Natural killer cell (primary cell): Measurements from ENCODE around the gene TGM2. TPM values are rescaled to one million over a fixed set of nuclear protein-coding genes. Genes with fewer than 3 reads are reported as not detected.

ENCODE experiments used
- ATAC-seq, 3 donors: fragments of 150-1000 bp in 2 of 3; fragments of 200-7000 bp in 1 of 3; cut with Tn5 transposase; 1 replicate in 1 of 3; 2 replicates in 2 of 3; pipeline ENCODE4 v1.10.0; 2021; ENCODE audit warnings: mild to moderate bottlenecking in 2 of 3, moderate library complexity in 2 of 3
- DNase-seq, 2 donors: peaks; one replicate each; pipeline versions ENCODE4 v3.0.0 to v3.0.0-alpha.2; 2013 to 2021; ENCODE audit warnings: mixed read lengths in 1 of 2
- H3K27ac ChIP-seq: one replicate; pipeline ENCODE4 v1.5.1; 2013; ENCODE audit warnings: mild to moderate bottlenecking, low read length
- H3K27me3 ChIP-seq: one replicate; pipeline ENCODE4 v1.6.1; 2013; ENCODE audit warnings: low read length; ENCODE audit not compliant: control insufficient read depth, insufficient read depth
- H3K36me3 ChIP-seq: one replicate; pipeline ENCODE4 v1.6.1; 2013; ENCODE audit warnings: low read length; ENCODE audit not compliant: control insufficient read depth, insufficient read depth
- H3K4me1 ChIP-seq: one replicate; pipeline ENCODE4 v1.6.1; 2013; ENCODE audit warnings: low read length; ENCODE audit not compliant: control insufficient read depth, insufficient read depth
- H3K4me3 ChIP-seq: one replicate; pipeline ENCODE4 v1.5.1; 2013; ENCODE audit warnings: low read length
- H3K9me3 ChIP-seq: one replicate; pipeline ENCODE4 v1.6.1; 2013; ENCODE audit warnings: low read length; ENCODE audit not compliant: control insufficient read depth, insufficient read depth
- H3K27ac Mint-ChIP-seq, 2 donors: one replicate each; pipeline ENCODE4 v1.8.0; 2022; ENCODE audit warnings: mild to moderate bottlenecking in 2 of 2, mixed read lengths in 2 of 2, moderate library complexity in 1 of 2
- H3K27me3 Mint-ChIP-seq, 2 donors: one replicate each; pipeline ENCODE4 v1.8.0; 2022; ENCODE audit warnings: low read depth in 2 of 2, mixed read lengths in 2 of 2
- H3K36me3 Mint-ChIP-seq: one replicate; pipeline ENCODE4 v1.8.0; 2022; ENCODE audit warnings: mixed read lengths
- H3K4me1 Mint-ChIP-seq, 2 donors: one replicate each; pipeline ENCODE4 v1.8.0; 2022; ENCODE audit warnings: mixed read lengths in 2 of 2
- H3K4me3 Mint-ChIP-seq: one replicate; pipeline ENCODE4 v1.8.0; 2022; ENCODE audit warnings: mild to moderate bottlenecking, moderate library complexity, mixed read lengths
- H3K9me3 Mint-ChIP-seq, 2 donors: one replicate each; pipeline ENCODE4 v1.8.0; 2022; ENCODE audit warnings: mixed read lengths in 2 of 2
- WGBS: methylation state at CpG from one replicate; pipeline ENCODE4 v1.1.7; 2013; ENCODE audit warnings: missing lambda C conversion rate; ENCODE audit not compliant: insufficient coverage; 5-methylcytosine and 5-hydroxymethylcytosine counted together
- intact Hi-C: fragments of 100-400 bp; cut with micrococcal nuclease; formaldehyde crosslinking; loops from one replicate; pipeline ENCODE4 v1.14.2; 2022
- total RNA-seq, 4 donors: library from RNA; stranded (reverse); fragments of 120-200 nt in 1 of 4; gene quantifications; one replicate each; pipeline versions ENCODE4 v1.2.3 to v1.2.4, GENCODE V29; 2013 to 2022
- TF ChIP-seq, protein P1 (sequence below): fragments of 200-600 bp; IDR thresholded peaks from one replicate; pipeline ENCODE4 v1.8.0; 2022; ENCODE audit warnings: antibody characterized with exemption

TGM2 gene
- total RNA-seq, 3 donors from 2014 or later (not counting 1 experiment from before 2014, with no cell fraction given), result 0.33 TPM; not detected in 1

DNA sequence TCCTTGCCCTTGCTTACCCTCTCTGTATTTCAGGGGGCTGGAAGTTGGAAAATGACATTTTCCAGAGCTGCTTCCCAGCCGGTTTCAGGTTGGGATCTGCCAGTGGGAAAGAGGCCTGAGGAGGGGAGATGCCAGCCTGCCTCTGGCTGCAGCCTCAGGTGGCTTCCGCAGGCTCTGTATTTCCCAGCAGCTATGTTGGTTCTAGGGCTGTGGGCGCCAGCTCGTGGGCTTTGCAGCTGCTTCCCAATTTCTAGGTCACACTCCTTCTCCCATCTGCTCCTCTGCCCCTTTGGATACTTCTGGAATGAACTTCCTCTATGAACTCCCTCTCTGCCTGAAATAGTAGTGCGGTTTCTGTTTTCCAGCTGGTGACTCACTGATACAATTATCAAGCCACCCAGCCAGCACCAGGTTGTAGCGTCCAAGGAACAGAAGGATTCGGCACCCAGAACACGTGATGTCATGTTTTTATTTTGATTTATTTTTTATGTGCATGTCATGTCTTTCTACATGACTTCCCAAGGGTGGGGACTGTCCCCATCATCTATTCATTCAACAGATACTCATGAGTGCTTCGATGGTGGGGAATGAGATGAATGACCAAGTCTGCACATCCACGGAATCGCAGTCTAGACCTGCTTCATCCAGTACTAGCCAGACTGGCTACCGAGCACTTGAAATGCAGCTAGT is 38.0 kb downstream of the TGM2 start:
- Mint-ChIP-seq H3K36me3 (no peaks in the 10 kb centered on the region), H3K4me1 (no peaks in the 10 kb centered on the region), H3K4me3 (no peak overlapping the region), H3K27me3 (no peaks in the 10 kb centered on the region), H3K27ac (no peak overlapping the region), H3K9me3 (no peaks in the 10 kb centered on the region)
- intact Hi-C loops, result no loop called here
- Histone ChIP-seq H3K4me3 (no peak overlapping the region), H3K27ac (no peak overlapping the region), H3K27me3 (no peaks in the 10 kb centered on the region), H3K9me3 (no peaks in the 10 kb centered on the region), H3K36me3 (no peaks in the 10 kb centered on the region), H3K4me1 (no peaks in the 10 kb centered on the region)
- TF ChIP-seq, protein P1, sequence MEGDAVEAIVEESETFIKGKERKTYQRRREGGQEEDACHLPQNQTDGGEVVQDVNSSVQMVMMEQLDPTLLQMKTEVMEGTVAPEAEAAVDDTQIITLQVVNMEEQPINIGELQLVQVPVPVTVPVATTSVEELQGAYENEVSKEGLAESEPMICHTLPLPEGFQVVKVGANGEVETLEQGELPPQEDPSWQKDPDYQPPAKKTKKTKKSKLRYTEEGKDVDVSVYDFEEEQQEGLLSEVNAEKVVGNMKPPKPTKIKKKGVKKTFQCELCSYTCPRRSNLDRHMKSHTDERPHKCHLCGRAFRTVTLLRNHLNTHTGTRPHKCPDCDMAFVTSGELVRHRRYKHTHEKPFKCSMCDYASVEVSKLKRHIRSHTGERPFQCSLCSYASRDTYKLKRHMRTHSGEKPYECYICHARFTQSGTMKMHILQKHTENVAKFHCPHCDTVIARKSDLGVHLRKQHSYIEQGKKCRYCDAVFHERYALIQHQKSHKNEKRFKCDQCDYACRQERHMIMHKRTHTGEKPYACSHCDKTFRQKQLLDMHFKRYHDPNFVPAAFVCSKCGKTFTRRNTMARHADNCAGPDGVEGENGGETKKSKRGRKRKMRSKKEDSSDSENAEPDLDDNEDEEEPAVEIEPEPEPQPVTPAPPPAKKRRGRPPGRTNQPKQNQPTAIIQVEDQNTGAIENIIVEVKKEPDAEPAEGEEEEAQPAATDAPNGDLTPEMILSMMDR, result no peak
- no peak for ATAC-seq
- 95% methylated on average over 10 of the region's 12 CpGs for WGBS
- no peak for DNase-seq

- H3K4me1 ChIP-seq, result no peaks in the 10 kb centered on the region
- H3K27ac ChIP-seq, result no peak overlapping the region
- H3K4me1 Mint-ChIP-seq, result no peaks in the 10 kb centered on the region
- no peak overlapping the region for H3K27ac Mint-ChIP-seq
- H3K4me3 Mint-ChIP-seq, result no peak overlapping the region
- no peaks in the 10 kb centered on the region for H3K36me3 ChIP-seq
- no peaks in the 10 kb centered on the region for H3K27me3 ChIP-seq
- peak in 1 of 3 donors; percentile 35 for ATAC-seq
- H3K9me3 Mint-ChIP-seq, result no peaks in the 10 kb centered on the region
- no peaks in the 10 kb centered on the region for H3K9me3 ChIP-seq
- no peak overlapping the region for H3K4me3 ChIP-seq
- H3K36me3 Mint-ChIP-seq, result no peaks in the 10 kb centered on the region
- WGBS, result 93% methylated on average over 7 of the region's 7 CpGs
- no peak for DNase-seq
- intact Hi-C loops, result no loop called here
- TF ChIP-seq, protein P1, result no peak
- no peaks in the 10 kb centered on the region for H3K27me3 Mint-ChIP-seq
These were observed 38.7 kb downstream of the TGM2 start for GRCh38 chr20:38126146-38126921.

- H3K27ac Mint-ChIP-seq, result no peak overlapping the region
- H3K9me3 ChIP-seq, result no peaks in the 10 kb centered on the region
- H3K27ac ChIP-seq, result no peak overlapping the region
- no peaks in the 10 kb centered on the region for H3K36me3 Mint-ChIP-seq
- TF ChIP-seq, protein P1, result no peak
- no peaks in the 10 kb centered on the region for H3K4me1 ChIP-seq
- H3K4me1 Mint-ChIP-seq, result no peaks in the 10 kb centered on the region
- H3K9me3 Mint-ChIP-seq, result no peaks in the 10 kb centered on the region
- H3K36me3 ChIP-seq, result no peaks in the 10 kb centered on the region
- H3K4me3 ChIP-seq, result no peak overlapping the region
- intact Hi-C loops, result no loop called here
- 95% methylated on average over 18 of the region's 18 CpGs for WGBS
- no peaks in the 10 kb centered on the region for H3K27me3 Mint-ChIP-seq
- ATAC-seq (no peak), DNase-seq (no peak)
- no peak overlapping the region for H3K4me3 Mint-ChIP-seq
- no peaks in the 10 kb centered on the region for H3K27me3 ChIP-seq
These were observed 39.7 kb downstream of the TGM2 start for GRCh38 chr20:38125157-38126056.
